GM10266 (cell line): ENCODE data around the gene GNAQ.

Experiments
- DNase-seq: peaks from one replicate; pipeline ENCODE4 v3.0.0; 2012; ENCODE audit errors: extremely low spot score
- CTCF ChIP-seq: IDR thresholded peaks from 2 replicates; pipeline ENCODE4 v1.5.1; 2012; ENCODE audit warnings: mild to moderate bottlenecking, low read depth; ENCODE audit not compliant: control insufficient read depth, insufficient read depth; ENCODE audit errors: missing control alignments

GNAQ gene

GRCh38 chr9:77961541-77961940 is 70.1 kb downstream of the GNAQ start:
- no peak for TF ChIP-seq CTCF
- DNase-seq, result no peak

- DNase-seq, result no peak
- no peak for TF ChIP-seq CTCF
Measured at GRCh38 chr9:77960356-77961153, 71.1 kb downstream of the GNAQ start.

- no peak for DNase-seq
Measured at GRCh38 chr9:77959803-77960202, 71.8 kb downstream of the GNAQ start.

GRCh38 chr9:77957652-77958051 is 74.0 kb downstream of the GNAQ start:
- no peak for TF ChIP-seq CTCF
- DNase-seq, result no peak

More at GRCh38 chr9:77959803-77960202, 71.8 kb downstream of the GNAQ start:
- no peak for TF ChIP-seq CTCF

- no peak for TF ChIP-seq CTCF
Measured at GRCh38 chr9:77956555-77956954, 75.1 kb downstream of the GNAQ start.

GRCh38 chr9:77954666-77955015 is 77.0 kb downstream of the GNAQ start:
- DNase-seq, result no peak
- TF ChIP-seq CTCF, result no peak

More at GRCh38 chr9:77956555-77956954, 75.1 kb downstream of the GNAQ start:
- no peak for DNase-seq

- TF ChIP-seq CTCF, result no peak
- DNase-seq, result no peak
Measured at GRCh38 chr9:77954013-77954665, 77.5 kb downstream of the GNAQ start.
